Measurements from ENCODE around the gene RFFL.
"Not testable (repeated sequence)": the region's sequence is repeated elsewhere in the genome, so short reads cannot be mapped to it uniquely, and the experiment has no call there.

The RFFL gene, protein sequence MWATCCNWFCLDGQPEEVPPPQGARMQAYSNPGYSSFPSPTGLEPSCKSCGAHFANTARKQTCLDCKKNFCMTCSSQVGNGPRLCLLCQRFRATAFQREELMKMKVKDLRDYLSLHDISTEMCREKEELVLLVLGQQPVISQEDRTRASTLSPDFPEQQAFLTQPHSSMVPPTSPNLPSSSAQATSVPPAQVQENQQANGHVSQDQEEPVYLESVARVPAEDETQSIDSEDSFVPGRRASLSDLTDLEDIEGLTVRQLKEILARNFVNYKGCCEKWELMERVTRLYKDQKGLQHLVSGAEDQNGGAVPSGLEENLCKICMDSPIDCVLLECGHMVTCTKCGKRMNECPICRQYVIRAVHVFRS

DNA sequence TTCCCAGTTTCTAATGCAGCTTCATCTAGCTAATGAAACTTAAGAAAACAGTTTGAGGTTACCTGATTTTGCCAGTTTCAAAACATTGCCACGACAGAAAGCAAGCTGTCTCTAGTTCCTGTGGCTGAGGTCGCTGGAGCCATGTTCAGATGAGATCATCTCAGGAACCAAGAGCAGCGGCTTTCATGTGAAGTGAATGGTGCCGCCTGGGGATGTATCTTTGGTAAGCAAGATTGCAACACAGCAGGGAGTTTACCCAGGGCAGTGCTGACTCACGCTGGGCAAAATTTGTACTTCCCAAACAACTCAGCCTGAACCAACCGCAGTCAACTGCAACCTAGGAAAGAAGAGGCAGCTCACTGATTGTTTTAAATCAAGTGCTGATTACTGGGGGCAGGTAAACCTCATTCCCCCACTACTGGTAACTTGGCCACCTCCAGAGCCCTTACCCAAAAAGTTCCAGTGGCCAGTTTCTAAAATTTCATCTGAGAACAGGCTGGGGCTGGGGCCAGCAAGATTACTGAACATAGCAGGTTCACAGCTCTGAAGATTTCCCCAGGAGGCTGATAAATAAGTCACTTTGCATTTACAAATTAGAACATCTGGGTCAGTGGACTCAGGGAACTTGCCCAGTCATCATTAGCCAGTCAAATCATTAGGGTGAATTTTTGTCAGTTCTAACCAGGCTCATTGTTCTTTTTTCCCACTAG is at the start of gene RFFL:
Gene RFFL, minus strand, starts transcription at position 194 of the 710 bp plus-strand sequence. CDS start 37,154 bp downstream, outside the sequence.
- peak; percentile 47 for DNase-seq

DNA sequence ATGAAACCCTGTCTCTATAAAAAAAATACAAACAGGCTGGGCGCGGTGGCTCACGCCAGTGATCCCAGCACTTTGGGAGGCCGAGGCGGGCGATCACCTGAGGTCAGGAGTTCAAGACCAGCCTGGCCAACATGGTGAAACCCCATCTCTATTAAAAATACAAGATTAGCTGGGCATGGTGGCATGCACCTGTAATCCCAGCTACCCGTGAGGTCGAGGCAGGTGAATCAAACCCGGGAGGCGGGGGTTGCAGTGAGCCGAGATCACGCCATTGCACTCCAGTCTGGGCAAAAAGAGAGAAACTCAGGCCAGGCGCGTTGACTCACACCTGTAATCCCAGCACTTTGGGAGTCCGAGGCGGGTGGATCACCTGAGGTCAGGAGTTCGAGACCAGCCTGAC is 47.3 kb upstream of the RFFL start:
- DNase-seq, result not testable (repeated sequence)

DNA sequence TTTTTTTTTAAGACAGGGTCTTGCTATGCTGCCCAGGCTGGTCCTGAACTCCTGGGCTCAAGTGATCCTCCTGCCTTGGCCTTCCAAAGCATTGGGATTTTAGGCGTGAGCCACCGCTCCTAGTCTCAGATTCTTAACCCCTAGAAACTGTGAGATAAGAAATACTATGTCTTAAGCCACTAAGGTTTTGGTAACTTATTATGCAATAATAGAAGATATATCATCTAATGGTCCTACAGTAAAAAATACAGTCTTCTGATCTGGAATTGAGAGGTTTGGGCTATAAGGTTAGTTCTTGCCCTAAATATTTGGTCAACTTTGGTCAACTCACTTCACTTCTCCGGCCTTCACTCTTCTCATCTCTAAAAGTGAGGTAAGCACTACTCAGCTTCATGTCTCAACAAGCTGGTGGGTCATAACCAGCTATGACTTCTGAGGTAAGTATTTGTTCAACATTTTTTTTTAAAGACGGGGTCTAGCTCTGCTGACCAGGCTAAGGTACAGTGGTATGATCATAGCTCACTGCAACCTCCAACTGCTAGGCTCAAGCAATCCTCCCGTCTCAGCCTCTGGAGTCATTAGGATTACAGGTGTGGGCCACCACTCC is 41.4 kb upstream of the RFFL start:
- no peak for DNase-seq

DNA sequence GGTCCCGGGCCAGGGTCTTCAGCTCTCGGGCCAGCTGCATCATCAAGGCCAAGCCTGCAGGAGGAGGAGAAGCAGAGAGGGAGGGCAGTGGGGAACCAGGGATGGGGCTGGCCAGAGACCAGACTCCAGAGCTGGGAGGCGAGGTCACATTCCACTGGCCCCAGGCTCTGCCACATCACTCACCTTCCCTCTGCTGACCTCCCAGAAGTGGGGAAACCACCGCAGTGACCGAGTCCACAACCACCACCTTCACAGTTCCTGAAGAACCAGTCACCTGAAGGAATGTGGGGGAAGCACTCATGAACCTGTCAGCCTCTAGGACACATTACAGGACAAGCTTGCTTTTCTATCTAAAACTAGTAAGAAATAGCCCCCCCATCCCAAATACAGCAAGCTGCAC is 39.8 kb upstream of the RFFL start:
- no peak for DNase-seq

DNA sequence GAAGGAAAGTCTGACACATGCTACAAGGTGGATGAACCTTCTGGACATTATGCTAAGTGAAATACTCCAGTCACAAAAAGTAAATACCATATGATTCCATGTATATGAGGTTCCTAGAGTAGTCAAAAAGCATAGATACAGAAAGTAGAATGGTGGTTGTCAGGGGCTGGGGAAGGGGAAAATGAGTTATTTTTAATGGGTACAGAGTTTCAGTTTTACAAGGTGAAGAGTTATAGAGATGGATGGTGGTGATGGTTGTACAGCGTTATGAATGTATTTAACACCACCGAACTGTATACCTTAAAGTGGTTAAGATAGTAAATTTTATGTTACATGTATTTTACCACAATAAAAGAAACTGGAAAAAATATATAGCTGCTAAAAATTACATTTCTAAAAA is 38.2 kb upstream of the RFFL start:
- no peak for DNase-seq

DNA sequence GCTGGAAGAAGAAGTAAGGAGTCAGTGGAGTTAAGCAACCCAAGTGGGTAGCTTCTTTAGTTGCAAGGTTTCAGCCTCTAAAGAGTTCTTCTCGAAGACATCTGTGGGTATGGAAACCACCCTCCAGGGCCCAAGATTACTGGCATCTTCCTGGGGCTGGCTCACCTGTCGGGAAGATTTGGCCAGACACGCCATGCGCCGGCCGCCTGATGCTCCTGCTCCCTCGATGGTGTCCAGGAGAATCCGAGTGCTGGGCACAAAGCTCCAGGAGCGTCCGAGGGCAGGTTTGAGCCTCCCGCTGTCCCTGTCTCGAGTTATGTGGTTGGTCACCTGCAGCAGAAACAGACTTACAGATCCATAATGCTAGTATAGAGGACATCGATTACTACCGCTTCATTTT is 37.5 kb upstream of the RFFL start:
- no peak for DNase-seq

DNA sequence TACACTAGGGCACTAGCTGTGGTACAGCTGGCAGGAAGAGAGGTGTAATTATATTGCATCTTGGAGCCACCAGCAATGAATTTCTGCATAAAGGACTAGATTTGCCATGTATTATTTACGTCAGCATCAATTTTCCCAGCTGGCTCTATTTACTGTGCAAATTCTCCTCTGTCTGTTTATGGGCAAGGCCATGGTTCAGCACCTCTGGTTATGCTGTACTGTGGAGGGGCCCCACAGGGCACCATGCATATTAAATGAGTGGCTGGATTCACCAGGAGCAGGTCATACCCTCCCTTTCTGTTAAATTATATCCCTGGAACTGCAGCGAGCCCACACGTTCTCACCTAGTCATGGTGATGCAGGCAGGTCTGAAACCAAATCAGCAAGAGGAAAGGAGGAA is 36.4 kb upstream of the RFFL start:
- DNase-seq, result no peak

DNA sequence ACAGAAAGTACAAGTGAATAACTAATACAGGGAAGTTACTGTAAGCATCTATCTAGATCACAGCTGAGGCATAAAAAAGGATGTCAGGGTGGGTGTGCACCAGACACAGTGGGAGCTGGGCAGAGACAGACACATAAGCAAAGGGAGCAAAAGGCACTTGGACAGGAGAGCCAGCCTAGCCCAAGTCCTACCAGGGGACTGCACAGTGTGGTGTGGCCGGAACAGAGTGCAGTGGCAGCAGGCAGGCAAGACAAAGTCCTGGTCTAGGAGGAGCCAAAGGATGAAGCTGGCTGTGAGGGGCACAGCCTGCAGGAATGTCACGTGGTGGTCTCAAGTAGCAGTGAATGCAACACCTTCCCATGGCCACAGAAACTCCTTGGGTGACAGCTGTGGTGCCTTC is 34.3 kb upstream of the RFFL start:
- no peak for DNase-seq

DNA sequence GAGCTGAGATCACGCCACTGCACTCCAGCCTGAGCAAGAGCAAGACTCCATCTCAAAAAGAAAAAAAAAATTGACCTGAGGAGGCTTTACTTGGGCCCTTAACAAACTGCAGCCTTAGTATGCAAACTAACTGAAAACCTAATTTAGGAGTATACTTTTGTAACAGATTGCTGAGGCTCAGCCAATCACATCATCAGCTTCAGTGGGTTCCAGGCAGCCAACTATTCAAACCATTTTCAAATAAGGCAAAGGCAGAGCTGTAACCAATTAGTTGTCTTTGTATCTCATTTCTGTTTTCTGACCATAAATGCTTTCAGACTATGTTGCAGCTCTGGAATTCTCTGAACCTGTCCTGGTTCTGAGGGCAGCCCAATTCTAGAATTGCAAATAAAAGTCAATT is 32.2 kb upstream of the RFFL start:
- DNase-seq, result no peak

DNA sequence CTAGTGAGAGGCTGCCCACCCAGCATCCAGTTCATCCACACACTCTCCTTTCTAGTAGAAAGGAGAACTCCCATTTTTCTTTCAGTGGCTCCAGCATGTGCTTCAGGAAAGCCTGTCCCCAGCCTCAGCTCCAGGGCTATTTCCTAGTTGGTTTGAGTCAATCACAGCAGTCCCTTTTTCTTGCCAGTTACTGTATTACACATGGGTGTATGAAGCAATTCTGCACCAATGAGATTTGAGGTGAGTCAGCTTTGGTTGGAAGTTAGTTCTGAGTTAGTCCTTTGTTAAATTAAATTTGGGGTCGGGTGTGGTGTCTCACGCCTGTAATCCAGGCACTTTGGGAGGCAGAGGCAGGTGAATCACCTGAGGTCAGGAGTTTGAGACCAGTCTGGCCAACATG is 31.4 kb upstream of the RFFL start:
- no peak for DNase-seq

DNA sequence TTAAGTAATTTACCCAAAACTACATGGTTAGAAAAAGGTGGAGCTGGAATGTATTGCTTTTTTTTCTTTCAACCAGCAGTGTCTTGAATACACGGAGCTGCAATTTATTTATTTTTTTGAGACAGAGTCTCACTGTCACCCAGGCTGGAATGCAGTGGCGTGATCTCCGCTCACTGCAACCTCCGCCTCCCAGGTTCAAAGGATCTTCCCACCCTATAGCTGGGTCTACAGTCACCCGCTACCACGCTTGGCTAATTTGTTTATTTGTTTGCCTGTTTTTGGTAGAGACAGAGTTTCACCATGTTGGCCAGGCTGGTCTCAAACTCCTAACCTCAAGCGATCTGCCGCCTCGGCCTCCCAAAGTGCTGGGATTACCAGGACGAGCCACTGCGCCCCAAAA is 27.2 kb upstream of the RFFL start:
- DNase-seq, result not testable (repeated sequence)

DNA sequence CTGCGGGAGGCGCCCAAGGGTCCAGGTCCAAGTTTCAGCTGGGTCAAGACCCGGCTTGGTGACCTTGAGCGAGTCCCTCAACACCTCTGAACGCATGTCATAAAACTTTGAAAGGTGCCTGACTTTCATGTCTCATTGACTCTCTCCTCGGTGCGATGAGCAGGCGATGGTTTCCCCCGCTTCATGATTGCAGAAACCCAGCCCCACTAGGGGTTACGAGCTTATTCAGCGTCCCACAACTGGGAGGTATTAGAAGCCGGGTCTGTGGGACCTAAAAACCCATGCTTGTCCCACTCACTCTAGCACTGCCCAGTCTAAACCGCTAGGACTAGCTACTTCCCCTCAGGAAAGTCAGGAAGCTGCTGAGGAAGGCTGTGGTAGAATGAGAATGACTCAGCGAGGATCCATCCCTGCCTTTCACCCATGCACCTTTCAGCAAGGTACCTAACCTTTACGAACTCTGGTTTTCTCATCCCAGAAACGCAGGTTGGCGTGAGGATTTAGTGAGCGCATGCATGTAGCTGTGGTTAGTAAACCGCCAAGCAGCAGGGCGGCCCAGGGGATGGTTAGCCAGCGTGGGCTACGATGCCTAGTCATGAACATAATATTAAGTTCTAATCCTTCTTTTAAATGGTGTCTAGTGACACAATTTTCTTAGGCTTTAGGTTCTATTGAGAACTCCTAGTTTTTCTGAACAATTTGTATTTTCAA is 26.2 kb upstream of the RFFL start:
- DNase-seq, result no peak

DNA sequence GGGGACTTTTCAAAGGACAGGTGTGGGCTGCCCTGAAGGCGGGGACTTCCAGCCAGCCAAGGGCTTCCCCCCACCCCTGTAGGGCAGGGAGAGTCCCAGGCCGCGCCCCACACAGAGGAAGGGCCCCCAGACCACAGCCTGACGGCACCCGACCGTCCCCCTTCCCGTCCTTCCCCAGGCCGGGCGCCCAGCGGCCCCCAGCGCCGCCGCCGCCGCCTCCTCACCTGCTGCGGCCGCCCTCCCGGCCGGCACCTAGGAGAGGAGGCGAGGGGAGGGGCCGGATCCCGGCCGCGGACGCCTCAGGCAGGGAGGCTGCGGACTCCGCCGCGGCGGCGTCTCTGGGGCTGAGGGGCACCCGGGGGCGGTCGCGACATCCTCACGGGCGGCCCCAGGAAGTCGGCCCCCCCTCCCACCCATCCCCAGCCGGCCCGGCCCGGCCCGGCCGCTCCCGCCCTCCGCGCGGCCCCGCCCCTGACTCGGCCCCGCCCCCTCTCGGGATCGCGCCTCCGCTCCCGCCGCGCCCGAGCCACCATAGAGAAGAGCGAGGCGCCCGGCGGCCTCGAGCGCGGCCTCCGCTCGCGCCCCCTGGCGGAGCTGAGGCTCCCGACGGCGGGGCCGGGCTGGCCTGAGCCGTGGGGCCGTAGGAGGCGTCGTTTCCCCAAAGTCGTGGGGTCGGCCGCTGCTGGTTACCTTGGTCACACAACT is 25.5 kb upstream of the RFFL start:
- DNase-seq, result peak; percentile 62

DNA sequence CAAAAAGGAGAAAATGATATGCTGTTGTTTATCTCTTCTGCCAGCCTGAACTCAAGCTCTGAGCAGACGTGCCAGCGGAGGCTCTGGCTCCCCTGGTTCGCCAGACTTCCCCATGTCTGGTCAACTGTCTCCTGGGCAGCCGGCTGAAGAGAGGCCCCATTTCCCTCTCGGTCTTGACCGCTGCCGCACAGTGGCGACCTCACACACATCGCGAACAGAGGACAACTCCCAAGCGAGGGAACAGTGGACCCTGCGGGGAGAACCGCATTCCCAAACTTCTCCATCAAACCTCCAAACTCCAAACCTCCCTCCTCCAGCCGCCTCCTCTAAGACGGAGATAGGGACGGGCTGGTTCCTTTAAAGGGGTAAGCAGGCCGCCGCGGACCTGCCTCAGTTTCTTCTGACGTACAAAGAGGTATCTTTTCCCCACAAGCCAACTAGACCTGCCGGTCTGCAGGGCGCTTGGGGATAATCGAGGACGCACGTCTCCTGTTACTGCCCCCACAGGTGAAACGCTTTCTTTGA is 24.9 kb upstream of the RFFL start:
- DNase-seq, result no peak

DNA sequence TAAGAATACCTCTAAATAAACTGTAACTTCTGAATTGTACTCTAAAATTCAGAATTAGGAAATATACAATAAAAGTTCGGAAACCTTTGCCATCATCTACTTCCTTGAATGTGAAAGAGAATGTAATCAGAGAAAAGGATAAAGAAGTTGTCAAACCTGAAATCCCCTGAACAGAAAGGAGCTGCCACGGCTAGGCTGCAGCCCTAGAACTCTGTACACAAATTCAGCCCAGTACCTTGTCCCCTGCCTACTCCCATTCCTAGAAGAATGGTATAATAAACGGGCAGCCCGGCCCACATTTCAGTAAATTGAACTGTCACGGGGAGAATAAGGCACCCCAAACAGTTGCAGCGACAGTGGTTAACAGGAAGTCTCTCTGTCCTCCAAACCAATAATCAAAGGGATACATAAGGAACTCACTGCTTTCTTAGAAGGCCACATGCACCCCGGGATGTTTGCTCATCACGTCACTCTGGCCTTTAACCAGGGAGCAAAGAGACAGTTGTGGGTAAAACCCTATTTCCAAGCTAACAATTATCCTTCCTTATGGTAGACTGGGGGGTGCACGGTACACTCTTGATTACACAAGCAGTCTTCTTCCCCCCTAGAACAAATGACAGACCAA is 24.3 kb upstream of the RFFL start:
- DNase-seq, result no peak

DNA sequence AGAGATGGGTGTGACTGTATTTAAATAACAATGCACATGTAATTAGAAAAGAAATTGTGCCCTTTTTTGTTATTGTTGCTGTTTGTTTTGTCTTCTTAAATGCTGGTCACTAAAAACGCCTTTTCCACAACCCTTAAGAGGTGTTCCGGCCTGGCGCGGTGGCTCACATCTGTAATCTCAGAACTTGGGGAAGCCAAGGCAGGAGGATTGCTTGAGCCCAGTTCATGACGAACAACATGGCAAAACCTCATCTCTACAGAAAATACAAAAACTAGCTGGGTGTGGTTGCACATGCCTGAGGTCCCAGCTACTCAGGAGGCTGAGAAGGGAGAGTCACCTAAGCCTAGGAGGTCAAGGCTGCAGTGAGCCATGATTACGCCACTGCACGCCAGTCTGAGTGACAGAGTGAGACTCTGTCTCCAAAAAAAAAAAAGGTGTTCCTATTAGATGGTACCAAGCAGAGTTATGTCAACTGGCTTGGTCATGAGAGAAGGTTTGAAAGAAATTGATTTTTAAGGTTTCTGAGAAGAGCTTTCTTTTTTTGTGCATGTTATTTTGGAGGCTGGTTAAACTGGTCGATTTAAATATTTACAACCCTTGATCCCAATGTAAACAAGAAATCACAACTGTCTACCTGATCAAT is 23.5 kb upstream of the RFFL start:
- no peak for DNase-seq

DNA sequence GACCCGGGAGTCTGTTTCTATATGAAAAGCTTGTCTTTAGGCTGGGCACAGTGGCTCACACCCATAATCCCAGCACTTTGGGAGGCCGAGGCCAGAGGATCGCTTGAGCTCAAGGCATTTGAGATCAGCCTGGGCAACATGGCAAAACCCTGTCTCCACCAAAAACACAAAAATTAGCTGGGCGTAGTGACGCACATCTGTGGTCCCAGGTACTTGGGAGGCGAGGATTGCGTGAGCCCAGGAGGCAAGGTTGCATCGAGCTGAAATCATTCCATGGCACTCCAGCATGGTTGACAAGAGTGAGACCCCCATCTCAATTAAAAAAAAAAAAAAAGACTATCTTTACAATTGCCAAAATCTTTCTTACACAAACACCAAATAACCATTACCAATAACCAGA is 22.7 kb upstream of the RFFL start:
- no peak for DNase-seq

DNA sequence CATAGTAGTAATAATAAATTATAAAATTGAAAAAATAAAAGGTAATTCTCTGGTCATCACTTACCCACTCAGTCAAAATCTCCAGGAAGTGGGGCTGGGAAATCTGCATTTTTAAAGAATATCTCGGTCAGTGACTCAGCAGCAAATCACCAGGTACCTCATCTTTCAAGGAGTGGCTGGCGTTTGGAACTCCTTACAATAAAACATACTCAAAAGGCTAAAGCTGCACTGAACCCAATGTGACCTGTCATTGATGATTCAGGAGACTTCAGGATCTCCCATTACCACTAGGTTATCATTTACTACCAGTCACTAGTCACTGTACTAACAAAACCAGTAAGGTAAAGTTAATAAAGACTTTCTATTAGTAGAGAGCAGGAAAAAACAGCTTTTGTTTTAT is 21.5 kb upstream of the RFFL start:
- no peak for DNase-seq

DNA sequence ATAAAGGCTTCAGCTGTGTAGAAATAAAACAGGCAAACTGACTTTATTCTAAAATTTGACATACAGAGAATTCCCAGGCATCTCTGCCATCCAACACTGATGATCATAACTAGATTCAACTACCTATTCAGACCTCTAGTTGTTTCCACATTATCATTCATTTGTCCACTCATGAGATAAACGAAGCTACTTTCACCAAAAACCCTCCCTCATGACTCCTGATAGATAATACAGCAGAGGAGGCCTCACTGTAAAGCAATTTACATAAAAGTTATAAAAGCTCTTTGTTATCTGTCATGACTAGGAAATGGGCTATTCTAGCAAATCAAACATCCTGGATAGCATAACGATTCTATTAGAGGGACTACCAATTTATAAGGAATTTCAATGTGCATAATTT is 19.6 kb upstream of the RFFL start:
- no peak for DNase-seq

DNA sequence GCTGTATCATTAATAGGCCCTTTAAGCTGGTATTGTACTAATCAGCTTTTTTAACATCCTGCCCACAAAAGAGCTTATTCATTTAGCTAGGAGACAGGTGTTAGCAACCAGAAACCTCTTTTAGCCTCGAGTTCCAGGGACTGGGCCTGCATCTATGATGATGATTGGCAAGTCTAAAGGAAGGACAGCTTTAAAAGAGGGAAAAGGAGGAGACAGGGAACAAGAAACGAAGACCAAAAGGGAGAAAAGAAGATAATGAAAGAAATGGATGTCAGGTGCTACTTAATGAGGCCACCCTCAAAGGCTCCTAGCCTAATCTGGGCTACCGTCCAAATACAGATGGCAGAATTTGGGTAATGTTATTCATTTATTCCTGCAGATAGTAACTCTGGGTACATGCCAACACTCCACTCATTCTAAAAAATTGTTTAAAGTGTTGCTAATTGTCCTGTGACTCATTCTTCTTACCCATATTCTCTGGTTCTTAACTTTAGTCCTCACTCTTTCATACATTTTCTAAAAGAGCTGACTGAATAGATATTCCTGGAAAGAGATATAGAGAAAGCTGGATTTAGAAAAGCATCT is 18.7 kb upstream of the RFFL start:
- DNase-seq, result peak; percentile 27

DNA sequence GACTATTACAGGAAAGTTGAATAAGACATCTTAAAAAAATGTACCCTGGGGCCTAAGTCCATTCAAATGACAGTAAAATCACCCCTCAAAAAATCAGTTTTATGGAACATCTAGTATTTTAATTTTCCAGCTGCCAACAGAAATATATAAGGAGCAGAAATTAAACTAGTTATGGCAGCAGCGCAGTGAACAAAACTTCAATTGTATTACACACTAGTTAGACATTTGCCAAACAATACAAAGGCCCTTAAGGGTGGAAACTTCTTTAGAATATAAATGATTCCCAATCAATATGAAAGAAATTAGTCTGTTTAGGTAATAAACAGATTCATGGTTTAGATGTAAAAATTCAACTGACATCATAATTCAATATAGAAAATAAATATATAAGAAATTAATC is 18.1 kb upstream of the RFFL start:
- DNase-seq, result peak; percentile 24

Data from NCI-H1048 (cell line).